ENCODE results near the gene INPP4A. TPM values are rescaled to one million over a fixed set of nuclear protein-coding genes. Genes with fewer than 3 reads are reported as not detected.

INPP4A gene
- polyA plus RNA-seq, 1 donor (not counting 4 experiments of a cell fraction or from before 2014, with no cell fraction given) = 10.7 TPM

- TF ChIP-seq CTCF (optimal IDR thresholded peaks at IDR 0.05 in 1 of 3, IDR thresholded peaks at IDR 0.05 in 1 of 3, conservative IDR thresholded peaks at IDR 0.05 in 1 of 3; ENCODE audit: extremely low read depth in 1 of 3, insufficient read depth in 2 of 3, low read length in 3 of 3) (no peak), EZH2 (IDR thresholded peaks at IDR 0.05; ENCODE audit: low read length) (no peak)
- Histone ChIP-seq H3K9ac (ENCODE audit: control insufficient read depth, extremely low read depth, insufficient read depth, low read length) (no peak overlapping the region), H3K9me1 (ENCODE audit: control insufficient read depth, extremely low read depth, insufficient read depth, low read length) (no peaks in the 10 kb centered on the region), H3K36me3 (ENCODE audit: control insufficient read depth in 2 of 2, extremely low read depth in 1 of 2, insufficient read depth in 2 of 2, low read length in 2 of 2) (peaks cover 0 to 5% of the 10 kb centered on the region in 2 experiments), H3K9me3 (ENCODE audit: control insufficient read depth, low read depth, low read length) (no peaks in the 10 kb centered on the region), H3K4me2 (ENCODE audit: control insufficient read depth, extremely low read depth, insufficient read depth, low read depth, low read length) (no peak overlapping the region), H3K4me1 (ENCODE audit: control insufficient read depth, extremely low read depth, insufficient read depth, low read length) (no peaks in the 10 kb centered on the region), H3K27me3 (ENCODE audit: control insufficient read depth, extremely low read depth, insufficient read depth, low read length) (no peaks in the 10 kb centered on the region), H3K4me3 (ENCODE audit: control insufficient read depth in 2 of 3, extremely low read depth in 1 of 3, insufficient read depth in 2 of 3, low read depth in 1 of 3, low read length in 3 of 3) (no peak overlapping the region), H3K79me2 (ENCODE audit: control insufficient read depth, insufficient read depth, low read length) (no peaks in the 10 kb centered on the region), H2AFZ (ENCODE audit: control insufficient read depth, low read length) (no peak overlapping the region), H4K20me1 (ENCODE audit: control insufficient read depth, extremely low read depth, insufficient read depth, low read length) (no peaks in the 10 kb centered on the region), H3K27ac (ENCODE audit: control insufficient read depth, insufficient read depth, low read length) (no peak overlapping the region)
- FAIRE-seq = no peak
- DNase-seq (ENCODE audit: low read depth, low spot score) = no peak
- dilution Hi-C loops (cut with MboI; ENCODE audit: extremely low pct_ligation_motif_present, low sequenced_read_pairs) = no loop called here
Observed at GRCh38 chr2:98534761-98535160, 90.1 kb downstream of the INPP4A start.

GRCh38 chr2:98535971-98536677, 91.5 kb downstream of the INPP4A start:
- peaks cover 0 to 5% of the 10 kb centered on the region in 2 experiments for H3K36me3 ChIP-seq (ENCODE audit: control insufficient read depth in 2 of 2, extremely low read depth in 1 of 2, insufficient read depth in 2 of 2, low read length in 2 of 2)
- DNase-seq (ENCODE audit: low read depth, low spot score) (no peak), FAIRE-seq (no peak)
- H3K4me2 ChIP-seq (ENCODE audit: control insufficient read depth, extremely low read depth, insufficient read depth, low read depth, low read length) = no peak overlapping the region
- no peak for TF ChIP-seq EZH2 (IDR thresholded peaks at IDR 0.05; ENCODE audit: low read length)
- TF ChIP-seq CTCF (optimal IDR thresholded peaks at IDR 0.05 in 1 of 3, IDR thresholded peaks at IDR 0.05 in 1 of 3, conservative IDR thresholded peaks at IDR 0.05 in 1 of 3; ENCODE audit: extremely low read depth in 1 of 3, insufficient read depth in 2 of 3, low read length in 3 of 3) = no peak
- H3K9me1 ChIP-seq (ENCODE audit: control insufficient read depth, extremely low read depth, insufficient read depth, low read length) = no peaks in the 10 kb centered on the region
- no peak overlapping the region for H2AFZ ChIP-seq (ENCODE audit: control insufficient read depth, low read length)
- no peak overlapping the region for H3K4me3 ChIP-seq (ENCODE audit: control insufficient read depth in 2 of 3, extremely low read depth in 1 of 3, insufficient read depth in 2 of 3, low read depth in 1 of 3, low read length in 3 of 3)
- no peaks in the 10 kb centered on the region for H3K4me1 ChIP-seq (ENCODE audit: control insufficient read depth, extremely low read depth, insufficient read depth, low read length)
- no peak overlapping the region for H3K27ac ChIP-seq (ENCODE audit: control insufficient read depth, insufficient read depth, low read length)
- dilution Hi-C loops (cut with MboI; ENCODE audit: extremely low pct_ligation_motif_present, low sequenced_read_pairs) = no loop called here
- H3K9ac ChIP-seq (ENCODE audit: control insufficient read depth, extremely low read depth, insufficient read depth, low read length) = no peak overlapping the region
- H3K27me3 ChIP-seq (ENCODE audit: control insufficient read depth, extremely low read depth, insufficient read depth, low read length) = no peaks in the 10 kb centered on the region
- no peaks in the 10 kb centered on the region for H3K79me2 ChIP-seq (ENCODE audit: control insufficient read depth, insufficient read depth, low read length)
- no peaks in the 10 kb centered on the region for H3K9me3 ChIP-seq (ENCODE audit: control insufficient read depth, low read depth, low read length)
- H4K20me1 ChIP-seq (ENCODE audit: control insufficient read depth, extremely low read depth, insufficient read depth, low read length) = no peaks in the 10 kb centered on the region
